ENCODE results near the gene AACS.
"Not testable (repeated sequence)": the region's sequence is repeated elsewhere in the genome, so short reads cannot be mapped to it uniquely, and the experiment has no call there.

AACS gene

DNA sequence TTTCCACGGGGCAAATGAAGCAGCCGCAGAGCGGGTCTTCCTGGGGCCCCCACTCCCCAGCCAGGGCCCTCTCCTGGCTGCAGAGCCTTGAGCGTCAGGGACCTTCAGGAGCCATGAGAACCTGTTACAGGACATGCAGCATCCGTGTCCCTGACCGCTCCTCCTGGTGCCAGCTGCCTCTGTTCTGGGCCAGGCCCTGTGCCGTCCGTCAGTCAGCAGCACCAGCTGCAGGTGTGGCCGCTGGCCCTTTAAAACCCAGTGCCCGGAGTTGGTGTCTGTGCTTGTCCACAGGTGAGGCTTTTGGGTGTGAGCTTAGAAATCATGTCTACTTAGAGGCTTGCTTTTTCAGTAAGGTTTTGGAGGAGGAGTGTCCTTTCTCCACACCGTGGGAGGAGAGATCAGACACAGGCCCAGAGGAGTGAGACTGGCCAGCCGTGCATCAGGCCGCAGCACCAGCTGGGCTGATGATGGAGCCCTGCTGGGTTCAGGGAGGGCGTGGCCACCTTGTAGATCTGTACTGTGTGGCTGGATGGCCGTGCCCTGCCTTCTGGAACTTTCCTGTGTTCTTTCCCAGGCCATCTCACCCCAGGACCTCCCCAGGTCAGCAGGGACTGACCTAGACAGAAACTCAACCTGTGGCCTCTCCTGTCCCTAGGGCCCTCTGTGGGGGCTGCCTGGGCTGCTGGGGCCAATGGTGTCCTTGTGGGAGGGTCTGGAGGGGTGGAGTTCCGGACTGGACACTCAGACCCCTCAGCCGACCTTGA lies 27.1 kb downstream of the AACS start:
- no peak for DNase-seq (ENCODE audit: low read depth)

DNA sequence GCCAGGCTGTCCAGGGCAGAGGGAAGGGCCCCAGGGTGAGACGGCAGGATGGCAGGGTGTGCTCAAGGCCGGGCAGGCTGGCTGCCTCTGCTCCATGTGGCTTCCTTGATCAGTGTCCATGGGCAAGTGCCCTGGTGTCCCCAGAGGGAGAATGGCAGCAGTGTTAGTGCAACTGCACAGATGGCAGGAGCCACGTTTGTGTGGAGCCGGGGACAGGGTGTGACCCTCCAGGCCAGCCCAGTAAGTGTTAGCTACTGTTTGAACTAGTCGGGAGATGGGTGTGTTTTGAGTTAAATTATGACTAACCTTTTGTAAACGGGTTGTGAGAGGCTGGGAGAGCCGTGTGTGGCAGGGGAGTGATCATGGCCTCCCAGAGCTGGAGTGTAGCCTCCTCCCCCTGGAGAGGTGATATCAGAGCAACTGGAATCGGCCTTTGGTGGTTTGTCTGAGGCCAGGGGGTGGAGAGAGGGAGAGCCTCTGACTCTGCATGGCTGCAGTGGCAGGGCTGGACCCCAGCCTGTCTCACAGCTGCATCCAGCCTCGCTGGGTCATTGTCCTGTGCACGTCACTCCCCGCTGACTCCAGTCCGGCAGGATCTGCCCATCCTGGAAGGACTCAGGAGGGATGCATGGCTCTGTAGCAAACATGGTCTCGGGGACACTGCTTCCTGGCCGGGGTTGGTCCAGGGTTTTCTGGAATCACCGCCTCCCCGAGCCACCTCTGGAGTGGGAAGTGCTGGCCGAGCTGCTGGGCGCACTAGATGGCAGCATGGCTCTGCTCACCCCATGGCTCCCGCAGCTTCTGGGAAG lies 27.8 kb downstream of the AACS start:
- no peak for DNase-seq (ENCODE audit: low read depth)

DNA sequence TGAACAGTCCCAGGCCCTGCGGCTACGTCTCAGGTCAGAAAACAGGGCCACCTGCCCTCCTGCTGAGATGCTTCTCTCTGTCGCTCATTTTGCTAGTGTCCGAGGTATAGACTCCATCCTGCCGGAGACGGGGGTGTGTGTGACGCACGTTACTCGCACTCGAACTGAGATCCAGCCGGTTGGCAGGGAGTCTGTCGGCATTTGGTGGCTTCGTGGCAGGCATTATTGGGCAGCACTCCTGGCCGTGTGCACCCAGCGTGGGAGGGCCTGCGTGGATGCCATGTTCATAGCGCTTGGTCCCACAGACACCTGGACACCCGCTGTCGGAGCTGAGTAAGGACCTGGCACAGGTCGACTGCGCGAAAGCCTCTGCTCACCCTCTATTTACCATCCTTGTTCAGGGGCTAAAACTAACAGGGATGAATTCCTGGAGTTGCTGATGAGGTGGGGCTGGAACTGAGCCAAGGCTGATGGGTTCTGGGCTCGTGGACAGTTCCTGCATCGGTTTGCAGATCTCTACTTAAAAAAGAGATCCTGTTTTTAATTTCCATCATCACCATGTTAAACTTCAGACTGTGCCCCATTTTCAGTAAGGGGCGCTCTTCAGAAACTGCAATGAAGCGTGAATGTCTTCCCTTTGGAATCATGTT lies 28.6 kb downstream of the AACS start:
- no peak for DNase-seq (ENCODE audit: low read depth)

DNA sequence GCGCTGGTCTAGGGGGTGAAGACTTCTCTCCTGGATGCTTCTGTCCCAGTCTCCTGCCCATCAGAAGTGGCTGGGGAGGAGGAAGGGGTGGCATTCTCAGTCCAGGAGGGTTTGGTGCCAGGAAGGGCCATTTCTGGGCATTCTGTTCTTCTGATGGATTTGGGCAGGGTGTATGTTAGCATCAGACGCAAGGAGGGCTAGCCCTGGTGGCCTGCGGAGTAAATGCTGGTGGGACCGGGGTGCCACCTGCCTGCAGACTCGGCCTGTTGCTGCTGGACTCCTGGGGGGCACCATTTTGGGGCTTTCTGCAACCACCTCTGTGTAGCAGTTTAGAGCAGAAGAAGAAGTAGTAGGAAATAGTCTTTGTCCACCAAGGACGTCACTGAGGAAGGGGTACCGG lies 31.7 kb downstream of the AACS start:
- no peak for DNase-seq (ENCODE audit: low read depth)

DNA sequence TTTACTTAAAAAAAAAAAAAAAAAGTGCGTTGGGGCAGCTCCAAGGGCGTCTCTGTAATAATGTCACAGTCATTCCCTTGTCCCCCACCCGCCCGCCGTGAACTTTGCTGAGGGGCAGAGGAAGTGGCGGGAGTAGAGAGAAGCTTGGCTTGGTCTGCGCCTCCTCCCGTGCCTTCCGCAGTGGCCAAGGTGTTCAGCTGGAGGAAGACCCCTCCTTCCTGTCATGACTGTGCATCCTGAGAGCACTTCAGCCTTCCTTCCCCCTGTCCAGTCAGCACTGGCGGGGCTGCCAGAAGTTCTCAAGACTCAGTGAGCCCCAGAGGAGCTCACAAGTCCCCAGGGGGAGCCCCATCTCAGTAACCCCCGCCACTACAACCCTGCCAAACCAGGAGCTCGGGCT lies 32.2 kb downstream of the AACS start:
- DNase-seq (ENCODE audit: low read depth), result no peak

DNA sequence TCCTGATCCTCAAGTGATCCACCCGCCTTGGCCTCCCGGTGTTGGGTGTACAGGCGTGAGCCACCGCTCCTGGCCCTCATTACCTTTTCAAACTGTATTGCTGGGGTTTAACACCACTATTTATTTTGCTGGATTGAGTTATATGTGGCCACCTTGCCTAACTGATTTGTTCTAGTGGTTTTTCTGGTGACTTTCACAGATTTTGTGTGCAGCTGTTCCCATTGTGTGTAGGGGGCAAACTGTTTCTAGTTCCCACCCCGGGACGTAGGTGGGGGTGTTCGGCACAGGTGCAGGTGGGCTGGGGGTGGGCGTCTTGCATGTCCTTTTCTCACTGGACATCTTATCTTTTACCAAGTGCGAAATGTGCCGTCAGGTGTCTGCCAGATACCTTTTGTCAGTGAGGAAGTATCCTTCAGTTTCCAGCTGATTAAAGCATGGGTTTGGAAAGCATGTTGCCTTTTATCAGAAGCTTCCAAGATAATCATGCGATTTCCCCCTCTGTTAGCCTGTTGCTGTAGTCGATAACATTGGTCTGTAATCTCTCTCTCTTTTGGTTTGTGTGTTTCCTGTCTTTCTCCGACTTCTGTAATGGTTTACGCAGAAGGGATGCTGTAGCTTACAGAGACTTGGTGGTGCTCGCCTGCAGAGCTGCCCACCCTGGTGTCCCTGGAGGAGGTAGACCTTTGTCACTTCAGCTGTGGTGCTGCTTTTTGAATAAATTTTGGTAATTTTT lies 33.6 kb downstream of the AACS start:
- DNase-seq (ENCODE audit: low read depth), result no peak

DNA sequence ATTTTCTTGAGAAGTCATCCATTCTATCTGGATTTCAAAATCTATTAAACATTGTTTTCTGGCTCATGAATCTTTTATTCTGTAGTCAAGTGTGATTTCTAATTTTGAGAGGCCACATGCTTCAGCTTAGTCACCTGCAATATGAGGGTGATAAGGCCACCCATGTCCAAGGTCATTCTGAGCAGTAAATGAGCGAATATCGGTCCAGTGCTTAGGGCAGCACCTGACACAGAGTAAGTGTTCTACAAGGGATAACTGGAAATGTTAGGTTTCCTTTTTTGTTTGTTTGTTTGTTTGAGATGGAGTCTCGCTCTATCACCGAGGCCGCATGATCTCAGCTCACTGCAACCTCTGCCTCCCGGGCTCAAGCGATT lies 34.2 kb downstream of the AACS start:
- DNase-seq (ENCODE audit: low read depth), result no peak

DNA sequence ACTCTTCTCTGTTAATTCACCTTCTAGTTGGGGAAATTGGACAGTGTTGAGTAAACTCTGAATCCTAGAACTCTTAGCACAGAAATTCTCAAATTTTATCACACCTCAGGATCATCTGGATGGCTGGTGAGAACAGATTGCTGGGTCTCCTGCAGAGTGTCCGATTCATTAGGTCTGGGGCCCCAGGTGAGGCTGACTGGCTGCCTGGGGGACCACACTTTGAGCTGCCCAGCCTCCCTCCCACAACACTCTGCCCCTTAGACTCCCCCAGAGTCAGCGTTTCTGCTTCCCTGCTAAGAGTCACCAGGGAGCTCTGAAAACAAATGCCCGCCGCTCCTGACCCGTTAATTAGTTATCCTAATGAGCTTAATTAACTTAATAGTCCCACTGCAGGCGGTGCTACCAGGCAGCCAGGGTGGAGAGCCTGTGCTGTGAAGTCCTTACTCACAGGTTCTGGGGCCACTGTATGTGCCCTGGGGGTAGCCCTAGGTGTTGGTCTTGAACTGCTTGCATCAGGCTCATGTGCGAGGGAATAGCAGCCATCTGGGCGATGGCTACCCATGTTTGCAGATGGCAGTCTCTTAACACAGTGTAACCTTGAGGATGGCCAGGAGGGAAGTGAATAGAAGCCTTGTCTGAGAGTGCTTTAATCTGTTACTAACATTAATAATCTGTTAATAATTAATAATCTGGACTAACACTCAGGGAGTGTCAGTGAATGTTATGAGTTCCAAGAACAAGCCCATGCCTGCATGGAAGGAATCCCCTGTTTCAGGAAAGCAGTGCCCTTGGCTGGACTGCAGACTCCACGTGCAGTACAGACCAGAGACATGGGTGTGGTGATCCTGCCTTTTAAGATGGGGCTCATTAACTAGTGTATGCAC lies 35.6 kb downstream of the AACS start:
- DNase-seq (ENCODE audit: low read depth), result no peak

DNA sequence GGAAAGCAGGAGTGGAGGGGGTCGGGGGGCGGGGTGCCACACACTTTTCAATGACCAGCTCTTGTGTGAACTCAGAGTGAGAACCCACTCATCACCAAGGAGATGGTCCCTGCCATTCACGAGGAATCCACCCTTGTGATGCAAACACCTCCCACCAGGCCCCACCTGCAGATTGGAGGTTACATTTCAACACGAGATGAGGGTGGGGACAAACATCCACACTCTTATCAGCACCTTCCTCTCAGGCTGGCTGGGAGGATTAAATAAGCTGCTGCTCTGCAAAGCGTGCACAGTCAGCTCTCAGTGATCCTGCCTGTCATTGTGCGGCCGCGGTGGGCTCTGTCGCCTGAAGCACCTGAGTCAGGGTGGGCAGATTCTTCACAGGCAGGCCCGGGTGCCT lies 39.7 kb downstream of the AACS start:
- no peak for DNase-seq (ENCODE audit: low read depth)

DNA sequence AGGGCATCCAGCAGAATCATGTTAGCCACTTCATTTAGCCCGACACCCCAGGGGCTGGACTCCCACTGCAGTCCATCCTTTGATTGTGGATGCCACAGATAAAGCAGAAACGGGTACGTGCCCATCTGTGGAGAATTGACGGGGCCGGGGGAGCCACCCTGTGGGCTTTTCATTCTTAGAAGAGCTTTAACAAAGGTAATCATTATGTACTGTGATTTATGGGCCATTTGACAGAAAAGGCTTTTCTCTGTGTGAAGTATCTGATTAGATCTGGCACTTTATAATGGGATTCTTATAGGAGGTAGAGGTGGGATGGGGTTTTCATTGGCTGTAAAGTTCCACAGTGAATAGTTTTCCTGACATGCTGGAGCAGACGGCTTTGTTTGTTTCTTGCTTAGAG lies 40.4 kb downstream of the AACS start:
- no peak for DNase-seq (ENCODE audit: low read depth)

DNA sequence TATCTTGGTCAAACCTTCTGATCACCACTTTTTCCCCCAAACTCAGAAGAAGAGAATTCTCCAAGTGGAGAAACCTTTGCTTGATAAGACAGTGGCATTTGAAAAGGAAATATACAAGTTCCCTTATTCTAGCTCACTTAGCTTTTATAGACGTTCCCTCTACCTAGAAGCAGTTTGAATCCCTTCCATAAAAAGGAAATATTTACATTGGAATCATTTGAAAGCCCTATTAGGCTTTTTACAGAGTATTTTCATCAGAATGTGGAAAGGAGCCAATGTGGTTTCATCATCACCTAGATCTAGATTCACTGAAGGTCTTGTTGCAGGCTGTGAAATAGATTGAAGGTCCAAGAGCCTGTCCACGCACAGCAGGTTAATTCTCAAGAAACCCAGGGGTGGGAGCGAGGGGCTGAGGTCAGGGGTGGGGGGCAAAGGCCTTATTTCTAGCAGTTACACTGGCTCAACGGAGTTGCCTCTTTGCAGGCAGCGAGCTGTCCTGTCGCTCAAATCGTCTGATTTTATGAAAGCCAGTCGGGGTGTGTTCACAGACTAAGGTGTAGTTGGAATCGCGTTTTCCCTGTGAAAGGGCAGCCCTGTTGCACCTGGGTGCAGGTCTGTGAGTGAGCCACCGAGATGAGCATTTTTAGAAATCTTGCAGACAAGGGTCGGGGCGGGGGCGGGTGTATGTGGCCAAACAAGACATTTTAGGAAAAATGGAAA lies 45.6 kb downstream of the AACS start:
- DNase-seq (ENCODE audit: low read depth), result no peak

DNA sequence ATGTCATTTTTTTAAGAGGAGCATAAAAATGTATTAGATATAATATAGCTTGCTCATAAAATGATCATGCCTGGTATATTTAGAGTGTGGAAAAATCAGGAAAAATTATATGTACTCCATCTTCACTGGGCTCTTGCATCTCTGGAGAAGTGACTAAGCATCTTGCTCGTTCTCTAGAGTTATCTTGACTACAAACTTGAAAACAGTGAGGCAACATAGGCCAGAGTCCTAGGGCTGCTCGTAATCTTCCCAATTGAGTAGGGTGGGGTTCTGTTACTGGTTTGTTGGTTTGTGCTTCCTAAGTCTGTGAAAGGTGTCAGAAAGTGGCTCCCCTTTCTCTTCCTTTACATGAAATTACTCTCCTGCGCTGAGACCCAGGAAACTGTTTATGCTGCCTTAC lies 46.2 kb downstream of the AACS start:
- DNase-seq (ENCODE audit: low read depth), result no peak

DNA sequence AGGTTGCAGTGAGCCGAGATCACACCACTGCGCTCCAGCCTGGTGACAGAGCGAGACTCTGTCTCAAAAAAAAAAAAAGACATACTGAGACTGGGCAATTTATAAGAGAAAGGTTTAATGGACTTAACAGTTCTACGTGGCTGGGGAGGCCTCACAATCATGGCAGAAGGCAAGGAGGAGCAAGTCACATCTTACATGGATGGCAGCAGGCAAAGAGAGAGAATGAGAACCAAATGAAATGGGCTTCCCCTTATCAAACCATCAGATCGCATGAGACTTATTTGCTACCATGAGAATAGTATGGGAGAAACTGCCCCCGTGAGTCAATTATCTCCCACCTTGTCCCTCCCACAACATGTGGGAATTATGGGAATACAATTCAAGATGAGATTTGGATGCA lies 47.4 kb downstream of the AACS start:
- not testable (repeated sequence) for DNase-seq (ENCODE audit: low read depth)

DNA sequence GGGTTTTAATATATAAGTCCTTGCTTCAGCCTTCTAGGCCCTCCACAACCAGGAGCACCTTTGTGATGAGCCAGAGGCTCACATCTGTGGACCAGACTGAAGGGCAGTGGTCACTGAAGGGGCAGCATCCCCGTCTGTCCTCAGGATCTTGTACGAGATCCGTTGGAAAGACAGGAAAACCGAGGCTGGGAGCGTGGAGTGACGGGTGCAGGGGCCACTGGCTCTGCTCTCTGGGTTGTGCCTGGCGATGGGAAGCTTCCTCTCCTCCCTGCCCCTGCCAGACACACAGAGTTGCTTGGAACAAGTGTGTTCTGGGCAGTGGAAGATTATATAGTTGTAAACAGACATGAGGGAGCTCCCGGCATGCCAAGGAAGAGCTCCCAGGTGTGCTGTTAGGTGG lies 48.0 kb downstream of the AACS start:
- DNase-seq (ENCODE audit: low read depth), result no peak

DNA sequence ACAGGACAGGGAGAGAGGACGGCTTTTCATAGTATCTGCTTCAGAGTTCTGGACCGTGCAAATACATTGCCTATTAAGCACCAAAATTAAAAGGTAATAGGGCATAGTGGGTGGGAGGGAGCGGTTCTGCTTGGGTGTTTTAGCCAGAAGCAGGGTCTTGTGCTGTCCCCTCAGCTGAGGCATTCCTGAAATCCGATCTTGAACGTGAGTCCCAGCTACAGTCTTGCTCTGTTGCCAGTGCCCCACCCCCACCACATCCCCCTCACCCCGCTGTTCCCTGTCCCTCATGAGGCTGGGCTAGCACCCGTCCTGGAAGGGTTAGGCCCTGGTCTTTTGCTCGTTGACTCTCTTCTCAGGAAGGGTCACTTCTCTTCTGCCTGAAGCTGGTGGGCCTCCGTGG lies 48.6 kb downstream of the AACS start:
- DNase-seq (ENCODE audit: low read depth), result no peak

DNA sequence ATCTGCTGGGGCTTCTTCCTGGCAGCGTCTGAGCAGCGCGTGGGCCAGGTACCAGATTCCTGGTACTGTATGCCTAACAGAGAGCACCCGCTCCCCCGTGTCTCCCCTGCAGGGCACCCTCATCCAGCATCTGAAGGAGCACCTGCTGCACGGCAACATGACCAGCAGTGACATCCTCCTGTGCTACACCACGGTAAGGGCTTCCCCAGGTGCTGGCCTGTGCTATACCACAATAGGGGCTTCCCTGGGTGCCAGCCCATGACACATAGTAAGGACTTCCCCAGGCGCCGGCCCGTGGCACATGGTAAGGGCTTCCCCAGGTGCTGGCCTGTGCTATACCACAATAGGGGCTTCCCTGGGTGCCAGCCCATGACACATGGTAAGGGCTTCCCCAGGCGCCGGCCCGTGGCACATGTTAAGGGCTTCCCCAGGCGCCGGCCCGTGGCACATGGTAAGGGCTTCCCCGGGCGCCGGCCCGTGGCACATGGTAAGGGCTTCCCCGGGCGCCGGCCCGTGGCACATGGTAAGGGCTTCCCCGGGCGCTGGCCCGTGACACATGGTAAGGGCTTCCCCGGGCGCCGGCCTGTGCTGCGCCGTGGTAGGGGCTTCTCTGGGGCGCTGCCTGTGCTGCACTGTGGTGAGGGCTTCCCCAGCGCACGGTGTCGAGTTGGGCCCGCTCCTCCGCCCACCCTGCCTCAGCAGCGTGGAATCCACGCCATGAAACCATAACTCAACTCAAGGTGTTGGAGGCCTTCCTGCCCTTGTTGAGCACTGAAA lies 49.3 kb downstream of the AACS start:
- no peak for DNase-seq (ENCODE audit: low read depth)

DNA sequence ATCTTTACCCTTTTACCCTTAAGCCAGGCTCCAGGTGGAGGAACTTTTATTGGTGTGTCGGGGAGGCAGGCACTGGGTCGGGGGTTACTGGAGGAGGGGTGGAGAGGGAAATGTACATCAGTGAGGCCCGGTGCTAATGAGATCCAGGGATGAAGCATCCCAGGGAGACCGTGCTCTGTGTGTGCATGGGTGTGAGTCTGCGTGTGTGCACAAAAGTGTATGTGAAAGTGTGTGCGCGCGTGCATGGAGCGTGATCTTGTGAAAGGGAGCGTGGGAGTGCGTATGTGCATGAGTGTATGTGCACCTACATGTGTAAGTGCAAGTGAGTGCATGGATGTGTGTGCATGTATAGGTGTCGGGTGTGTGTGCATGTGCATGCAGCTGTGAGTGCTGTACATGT lies 55.3 kb downstream of the AACS start:
- no peak for DNase-seq (ENCODE audit: low read depth)

DNA sequence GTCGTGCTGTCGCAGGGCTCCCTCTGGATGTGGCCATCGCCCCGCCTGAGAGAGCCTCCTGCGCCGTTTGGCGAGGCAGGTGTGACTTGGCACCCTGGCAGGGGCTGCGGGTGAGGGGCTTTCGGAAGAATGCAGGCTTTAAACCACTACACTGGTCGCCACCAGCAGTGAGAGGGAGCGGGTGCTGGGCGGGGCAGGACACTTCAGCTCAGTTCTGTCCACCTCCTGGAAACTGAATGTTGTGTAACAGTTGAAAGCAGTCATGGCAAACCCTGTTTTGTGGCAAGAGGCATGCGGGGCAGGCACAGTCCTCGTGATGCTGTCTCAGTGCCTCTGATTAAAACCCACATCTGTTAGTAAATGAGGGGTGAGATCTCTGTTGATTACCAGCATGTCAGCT lies 55.9 kb downstream of the AACS start:
- no peak for DNase-seq (ENCODE audit: low read depth)

DNA sequence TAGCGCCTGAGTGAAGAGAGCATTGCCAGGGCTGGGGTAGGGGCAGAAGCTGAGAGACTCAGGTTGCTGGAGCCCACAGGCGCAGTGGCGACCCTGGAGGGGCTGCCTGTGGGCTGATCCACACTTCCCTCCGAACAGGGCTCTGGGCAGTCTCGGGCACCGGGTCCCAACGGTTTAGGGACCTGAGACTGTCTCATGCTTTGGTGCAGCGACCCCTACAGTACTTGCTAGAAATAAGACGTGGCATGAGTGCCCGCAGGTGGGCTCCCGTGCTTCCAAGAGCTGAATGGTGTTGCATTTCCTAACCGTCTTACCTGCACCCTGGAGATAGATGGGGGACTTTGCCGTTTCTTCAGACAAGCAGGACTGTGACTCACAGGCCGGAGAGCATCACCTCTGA lies 57.4 kb downstream of the AACS start:
- no peak for DNase-seq (ENCODE audit: low read depth)

DNA sequence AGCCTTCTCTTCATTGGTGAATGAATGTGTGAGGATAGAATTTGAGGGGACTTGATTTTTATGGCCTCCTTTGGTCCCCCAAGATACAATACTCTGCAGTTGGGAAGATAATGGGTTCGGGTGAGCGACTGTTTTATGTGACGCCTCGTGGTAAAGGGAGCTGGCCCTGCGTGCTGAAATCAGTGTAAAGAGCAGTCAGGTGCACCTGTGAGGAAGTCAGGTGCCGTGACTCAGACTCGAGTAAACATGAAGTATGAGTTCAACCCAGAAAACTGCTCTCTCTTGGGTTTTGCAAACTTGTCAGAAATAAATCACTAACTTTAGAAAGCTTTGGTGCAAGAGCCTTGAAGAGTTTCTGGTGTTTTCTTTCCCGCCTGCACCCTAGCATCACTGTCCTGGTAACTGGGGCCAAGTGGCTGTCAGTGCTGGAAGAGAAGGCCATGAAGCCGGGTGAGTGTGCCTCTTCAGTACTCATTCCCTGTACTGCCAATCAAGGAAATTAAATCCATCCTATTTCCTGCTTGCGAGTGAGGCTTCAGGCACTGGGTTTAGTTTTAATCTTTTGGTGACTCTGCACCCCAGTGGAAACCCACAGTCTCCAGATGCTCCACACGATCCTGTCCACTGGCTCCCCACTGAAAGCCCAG lies 59.2 kb downstream of the AACS start:
- DNase-seq (ENCODE audit: low read depth), result no peak

All from stimulated activated CD8-positive, alpha-beta memory T cell treated with anti-CD3 and anti-CD28 coated beads, Interleukin-12 subunit alpha, Interleukin-12 subunit beta, amount 100 ng/mL, for 4 hours (primary cell).